H9 (cell line): ENCODE data around the gene GGT6. TPM values are rescaled to one million over a fixed set of nuclear protein-coding genes. Genes with fewer than 3 reads are reported as not detected.

Experiments
- DNase-seq: peaks from one replicate; pipeline ENCODE4 v3.0.0-alpha.2; 2017
- H2AFZ ChIP-seq: one replicate; pipeline ENCODE4 v1.6.1; 2013; ENCODE audit warnings: mild to moderate bottlenecking, low read length, control low read depth, moderate library complexity
- H2AK5ac ChIP-seq: 2 replicates; pipeline ENCODE4 v1.6.1; 2013; ENCODE audit warnings: low read length, control low read depth, mixed read lengths; ENCODE audit not compliant: insufficient read length
- H2BK120ac ChIP-seq: one replicate; pipeline ENCODE4 v1.6.1; 2013; ENCODE audit warnings: low read depth, mild to moderate bottlenecking, low read length, control low read depth, inconsistent platforms; ENCODE audit not compliant: poor library complexity, severe bottlenecking
- H2BK12ac ChIP-seq: 2 replicates; pipeline ENCODE4 v1.6.1; 2013; ENCODE audit warnings: low read length, control low read depth, mixed read lengths, low read depth; ENCODE audit not compliant: insufficient read length
- H2BK15ac ChIP-seq: 2 replicates; pipeline ENCODE4 v1.6.1; 2013; ENCODE audit warnings: low read depth, low read length, control low read depth
- H2BK20ac ChIP-seq: one replicate; pipeline ENCODE4 v1.6.1; 2013; ENCODE audit warnings: low read depth, mild to moderate bottlenecking, low read length, control low read depth, inconsistent platforms; ENCODE audit not compliant: poor library complexity, severe bottlenecking
- H2BK5ac ChIP-seq: 2 replicates; pipeline ENCODE4 v1.6.1; 2013; ENCODE audit warnings: low read length, control low read depth, mixed read lengths; ENCODE audit not compliant: insufficient read length
- H3K14ac ChIP-seq: 2 replicates; pipeline ENCODE4 v1.6.1; 2013; ENCODE audit warnings: low read length, control low read depth; ENCODE audit not compliant: insufficient read depth
- H3K18ac ChIP-seq: 2 replicates; pipeline ENCODE4 v1.6.1; 2013; ENCODE audit warnings: low read depth, mild to moderate bottlenecking, mixed read lengths, low read length, control low read depth; ENCODE audit not compliant: insufficient read length
- H3K23ac ChIP-seq: 2 replicates; pipeline ENCODE4 v1.6.1; 2013; ENCODE audit warnings: low read length, control low read depth, mixed read lengths, low read depth; ENCODE audit not compliant: insufficient read length
- H3K23me2 ChIP-seq: 2 replicates; pipeline ENCODE4 v1.6.1; 2013; ENCODE audit warnings: low read depth, mild to moderate bottlenecking, mixed read lengths, low read length, control low read depth; ENCODE audit not compliant: insufficient read length, poor library complexity, severe bottlenecking
- H3K27ac ChIP-seq: 2 replicates; pipeline ENCODE4 v1.5.1; 2013; ENCODE audit warnings: low read length, control low read depth, mixed read lengths, low read depth; ENCODE audit not compliant: insufficient read length
- H3K27me3 ChIP-seq: 2 replicates; pipeline ENCODE4 v1.6.1; 2013; ENCODE audit warnings: low read length, control low read depth, inconsistent platforms; ENCODE audit not compliant: insufficient read depth
- H3K4ac ChIP-seq: 2 replicates; pipeline ENCODE4 v1.6.1; 2013; ENCODE audit warnings: low read depth, mild to moderate bottlenecking, control low read depth, inconsistent platforms, low read length, moderate library complexity
- H3K4me1 ChIP-seq: 2 replicates; pipeline ENCODE4 v1.6.1; 2013; ENCODE audit warnings: low read length, control low read depth, inconsistent platforms; ENCODE audit not compliant: insufficient read depth
- H3K4me2 ChIP-seq: 2 replicates; pipeline ENCODE4 v1.6.1; 2013; ENCODE audit warnings: low read length, control low read depth, mixed read lengths; ENCODE audit not compliant: insufficient read length, insufficient read depth
- H3K56ac ChIP-seq: 2 replicates; pipeline ENCODE4 v1.6.1; 2013; ENCODE audit warnings: low read depth, mild to moderate bottlenecking, mixed read lengths, low read length, control low read depth; ENCODE audit not compliant: insufficient read length
- H3K79me1 ChIP-seq: 2 replicates; pipeline ENCODE4 v1.6.1; 2013; ENCODE audit warnings: low read depth, mild to moderate bottlenecking, moderate library complexity, low read length, control low read depth, inconsistent platforms; ENCODE audit not compliant: insufficient read depth, poor library complexity, severe bottlenecking
- H3K79me2 ChIP-seq: 2 replicates; pipeline ENCODE4 v1.6.1; 2013; ENCODE audit warnings: low read length, control low read depth, inconsistent platforms; ENCODE audit not compliant: insufficient read depth
- H3K9ac ChIP-seq: 2 replicates; pipeline ENCODE4 v1.6.1; 2013; ENCODE audit warnings: low read length, control low read depth, mixed read lengths; ENCODE audit not compliant: insufficient read length; ENCODE audit errors: extremely low read depth
- H3K9me3 ChIP-seq: one replicate; pipeline ENCODE4 v1.6.1; 2013; ENCODE audit warnings: low read depth, low read length, inconsistent platforms; ENCODE audit not compliant: control insufficient read depth
- H3T11ph ChIP-seq: one replicate; pipeline ENCODE4 v1.6.1; 2013; ENCODE audit warnings: mild to moderate bottlenecking, low read length, control low read depth, inconsistent platforms
- H4K20me1 ChIP-seq: one replicate; pipeline ENCODE4 v1.6.1; 2013; ENCODE audit not compliant: control insufficient read depth, insufficient read length, insufficient read depth
- H4K5ac ChIP-seq: 2 replicates; pipeline ENCODE4 v1.6.1; 2013; ENCODE audit warnings: low read depth, mild to moderate bottlenecking, mixed read lengths, low read length, control low read depth; ENCODE audit not compliant: insufficient read length
- H4K8ac ChIP-seq: replicated peaks from 2 replicates; pipeline ENCODE4 v1.6.1; 2013; ENCODE audit warnings: low read length, control low read depth, mixed read lengths, low read depth; ENCODE audit not compliant: insufficient read length
- H4K91ac ChIP-seq: 2 replicates; pipeline ENCODE4 v1.6.1; 2013; ENCODE audit warnings: low read depth, mild to moderate bottlenecking, moderate library complexity, mixed read lengths, low read length, control low read depth; ENCODE audit not compliant: insufficient read length
- H3K27ac Mint-ChIP-seq, 3 experiments: 2 replicates in 2 of 3; 3 replicates in 1 of 3; pipeline ENCODE4 v1.8.0; 2020 to 2021; ENCODE audit warnings: mixed read lengths in 3 of 3, mild to moderate bottlenecking in 1 of 3, moderate library complexity in 1 of 3
- H3K27me3 Mint-ChIP-seq: 2 replicates; pipeline ENCODE4 v1.8.0; 2021; ENCODE audit warnings: low read depth, mild to moderate bottlenecking, moderate library complexity, mixed read lengths
- H3K36me3 Mint-ChIP-seq, 3 experiments: 2 replicates in 2 of 3; 3 replicates in 1 of 3; pipeline ENCODE4 v1.8.0; 2020 to 2021; ENCODE audit warnings: low read depth in 3 of 3, mixed read lengths in 3 of 3; ENCODE audit not compliant: insufficient read depth in 1 of 3
- H3K4me1 Mint-ChIP-seq, 2 experiments: 2 replicates each; pipeline ENCODE4 v1.8.0; 2020; ENCODE audit warnings: mixed read lengths in 2 of 2
- H3K4me3 Mint-ChIP-seq, 2 experiments: 2 replicates in 1 of 2; 3 replicates in 1 of 2; pipeline ENCODE4 v1.8.0; 2020 to 2021; ENCODE audit warnings: mild to moderate bottlenecking in 2 of 2, mixed read lengths in 2 of 2, moderate library complexity in 1 of 2
- H3K9me3 Mint-ChIP-seq, 2 experiments: 2 replicates in 1 of 2; 3 replicates in 1 of 2; pipeline ENCODE4 v1.8.0; 2020; ENCODE audit warnings: mild to moderate bottlenecking in 2 of 2, mixed read lengths in 2 of 2, moderate library complexity in 1 of 2
- WGBS: extraction: QIAGEN DNeasy Blood & Tissue Kit; methylation state at CpG from one replicate; pipeline ENCODE4 v1.1.7; 2013; ENCODE audit warnings: missing lambda C conversion rate, low lambda C conversion rate, mixed read lengths; ENCODE audit not compliant: insufficient read length; ENCODE audit errors: extremely low coverage; 5-methylcytosine and 5-hydroxymethylcytosine counted together
- total RNA-seq: library from RNA; stranded (reverse); gene quantifications from 2 replicates; pipeline ENCODE4 v1.2.1, GENCODE V29; 2021
- TF ChIP-seq, protein P1 (sequence below): fragments of 200-600 bp; sonication (generic); conservative IDR thresholded peaks from 3 replicates; pipeline ENCODE4 v1.8.0; 2021; ENCODE audit warnings: antibody characterized with exemption, mild to moderate bottlenecking

GGT6 gene
- total RNA-seq, 1 experiment from 2014 or later, result 0.17 TPM

DNA sequence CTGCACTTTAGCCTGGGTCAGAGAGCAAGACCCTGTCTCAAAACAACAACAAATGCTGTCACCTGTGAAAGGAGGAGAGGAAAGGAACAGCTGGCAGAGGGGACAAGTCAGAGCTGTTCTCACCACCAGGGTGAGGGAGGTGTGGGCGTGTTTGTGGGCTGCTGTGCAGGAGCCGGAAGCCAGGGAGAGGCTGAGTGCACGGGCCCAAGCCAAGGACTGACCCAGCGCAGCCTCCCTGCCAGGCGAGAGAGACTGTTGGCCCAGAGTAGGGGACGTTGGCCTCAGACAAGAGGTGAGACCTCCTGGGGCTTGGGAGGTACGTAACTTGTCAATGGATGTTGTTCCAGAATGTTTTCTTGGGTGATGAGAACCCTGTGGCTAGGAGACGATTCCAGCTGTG, 51.0 kb downstream of the GGT6 start:
- no peak overlapping the region for H2BK12ac ChIP-seq
- H4K5ac ChIP-seq, result no peak overlapping the region
- no peak overlapping the region for H3K56ac ChIP-seq
- H3K9me3 ChIP-seq, result no peaks in the 10 kb centered on the region
- H3T11ph ChIP-seq, result no peak overlapping the region
- H3K23ac ChIP-seq, result no peak overlapping the region
- no peaks in the 10 kb centered on the region for H3K79me2 ChIP-seq
- no peak overlapping the region for H2AFZ ChIP-seq
- no peak overlapping the region for H2BK5ac ChIP-seq
- no peak overlapping the region for H2AK5ac ChIP-seq
- Mint-ChIP-seq H3K36me3 (no peaks in the 10 kb centered on the region), H3K4me3 (no peak overlapping the region; a peak in 1 of 5 replicates), H3K27ac (peak overlapping the region in 1 of 3 experiments; percentile 93; a peak in 1 of 7 replicates), H3K4me1 (peaks cover 18 to 24% of the 10 kb centered on the region in 2 experiments), H3K27me3 (peaks cover 31% of the 10 kb centered on the region), H3K9me3 (no peaks in the 10 kb centered on the region; a peak in 1 of 5 replicates)
- no peak overlapping the region for H3K27ac ChIP-seq
- no peak overlapping the region for H3K4ac ChIP-seq
- no peak overlapping the region; the same call in 1 of the 2 replicates for H3K14ac ChIP-seq
- H4K8ac ChIP-seq, result no peak overlapping the region
- no peak overlapping the region for H3K4me2 ChIP-seq
- H2BK15ac ChIP-seq, result no peak overlapping the region
- H2BK120ac ChIP-seq, result no peak overlapping the region
- no peaks in the 10 kb centered on the region for H4K20me1 ChIP-seq
- DNase-seq, result no peak
- WGBS, result no CpG with 5 or more reads among the region's 8 CpGs
- H3K23me2 ChIP-seq, result no peaks in the 10 kb centered on the region
- no peaks in the 10 kb centered on the region for H3K4me1 ChIP-seq
- no peak overlapping the region for H2BK20ac ChIP-seq
- H3K18ac ChIP-seq, result no peak overlapping the region
- H3K79me1 ChIP-seq, result no peaks in the 10 kb centered on the region
- H4K91ac ChIP-seq, result no peak overlapping the region
- no peaks in the 10 kb centered on the region for H3K27me3 ChIP-seq
- no peak overlapping the region for H3K9ac ChIP-seq
- TF ChIP-seq, protein P1, sequence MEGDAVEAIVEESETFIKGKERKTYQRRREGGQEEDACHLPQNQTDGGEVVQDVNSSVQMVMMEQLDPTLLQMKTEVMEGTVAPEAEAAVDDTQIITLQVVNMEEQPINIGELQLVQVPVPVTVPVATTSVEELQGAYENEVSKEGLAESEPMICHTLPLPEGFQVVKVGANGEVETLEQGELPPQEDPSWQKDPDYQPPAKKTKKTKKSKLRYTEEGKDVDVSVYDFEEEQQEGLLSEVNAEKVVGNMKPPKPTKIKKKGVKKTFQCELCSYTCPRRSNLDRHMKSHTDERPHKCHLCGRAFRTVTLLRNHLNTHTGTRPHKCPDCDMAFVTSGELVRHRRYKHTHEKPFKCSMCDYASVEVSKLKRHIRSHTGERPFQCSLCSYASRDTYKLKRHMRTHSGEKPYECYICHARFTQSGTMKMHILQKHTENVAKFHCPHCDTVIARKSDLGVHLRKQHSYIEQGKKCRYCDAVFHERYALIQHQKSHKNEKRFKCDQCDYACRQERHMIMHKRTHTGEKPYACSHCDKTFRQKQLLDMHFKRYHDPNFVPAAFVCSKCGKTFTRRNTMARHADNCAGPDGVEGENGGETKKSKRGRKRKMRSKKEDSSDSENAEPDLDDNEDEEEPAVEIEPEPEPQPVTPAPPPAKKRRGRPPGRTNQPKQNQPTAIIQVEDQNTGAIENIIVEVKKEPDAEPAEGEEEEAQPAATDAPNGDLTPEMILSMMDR, result no peak
